Measurements from ENCODE around the gene NFIX. TPM values are rescaled to one million over a fixed set of nuclear protein-coding genes. Genes with fewer than 3 reads are reported as not detected.
A peak's percentile ranks its signal among the peaks of the same experiment; 100 is the strongest.

Gene NFIX
- total RNA-seq, 4 donors from 2014 or later = 25.4 to 53.1 (median 29.3) TPM

- intact Hi-C loops (cut with DNase I; ENCODE audit: low total_unique reads) = loop anchor here (5.0 kb wide), 1 partner anchor 36 kb away; the partner anchor contains the start of gene NFIX
Observed at GRCh38 chr19:13032837-13033236, 37.6 kb downstream of the NFIX start.

GRCh38 chr19:13033244-13033643 lies 38.0 kb downstream of the NFIX start:
- in situ Hi-C loops (cut with MboI; ENCODE audit: low pct_ligation_motif_present in 1 of 4, low pct_unique_long_range_greater_than_20kb in 1 of 4, low sequenced_read_pairs in 3 of 4) = loop anchor here in 2 of 4 donors (10.0 kb wide), 1 partner anchor 48 kb away; no protein-coding TSS in a partner anchor
- TF ChIP-seq EP300 (IDR thresholded peaks at IDR 0.05; ENCODE audit: low read depth) = no peak
- TF ChIP-seq POLR2A (IDR thresholded peaks at IDR 0.05) = no peak
- no peak for TF ChIP-seq CTCF (IDR thresholded peaks at IDR 0.05)
- TF ChIP-seq POLR2AphosphoS5 (IDR thresholded peaks at IDR 0.05) = no peak
- no peak for DNase-seq
- Histone ChIP-seq H3K4me1 (peaks cover 62 to 94% (median 77%) of the 10 kb centered on the region in 4 donors), H3K27me3 (no peaks in the 10 kb centered on the region), H3K27ac (peak overlapping the region; percentile 79 to 87 (median 80)), H3K4me3 (no peak overlapping the region), H3K9me3 (no peaks in the 10 kb centered on the region), H3K36me3 (no peaks in the 10 kb centered on the region)
- intact Hi-C loops (cut with DNase I; ENCODE audit: low total_unique reads) = loop anchor here (5.0 kb wide), 1 partner anchor 36 kb away; the partner anchor contains the start of gene NFIX
- WGBS, 2 donors (ENCODE audit: low coverage in 1 of 2) = 63% methylated on average over 1 of the region's 1 CpG; no CpG with 5 or more reads in 1 of the 2 donors

More at GRCh38 chr19:13032837-13033236, 37.6 kb downstream of the NFIX start:
- no peak for DNase-seq
- in situ Hi-C loops (cut with MboI; ENCODE audit: low pct_ligation_motif_present in 1 of 4, low pct_unique_long_range_greater_than_20kb in 1 of 4, low sequenced_read_pairs in 3 of 4) = loop anchor here in 2 of 4 donors (10.0 kb wide), 1 partner anchor 48 kb away; no protein-coding TSS in a partner anchor
- WGBS, 2 donors (ENCODE audit: low coverage in 1 of 2) = 77 to 79% methylated on average over 4 to 13 of the region's 13 CpGs
- Histone ChIP-seq H3K27ac (peak overlapping the region; percentile 79 to 87 (median 80)), H3K4me1 (peaks cover 60 to 93% (median 77%) of the 10 kb centered on the region in 4 donors), H3K27me3 (no peaks in the 10 kb centered on the region), H3K9me3 (no peaks in the 10 kb centered on the region), H3K4me3 (no peak overlapping the region), H3K36me3 (no peaks in the 10 kb centered on the region)
- no peak for TF ChIP-seq POLR2A (IDR thresholded peaks at IDR 0.05)
- no peak for TF ChIP-seq POLR2AphosphoS5 (IDR thresholded peaks at IDR 0.05)
- TF ChIP-seq CTCF (IDR thresholded peaks at IDR 0.05) = no peak
- no peak for TF ChIP-seq EP300 (IDR thresholded peaks at IDR 0.05; ENCODE audit: low read depth)

GRCh38 chr19:13033819-13034611 lies 38.7 kb downstream of the NFIX start:
- peak; percentile 52 for TF ChIP-seq POLR2A (IDR thresholded peaks at IDR 0.05)
- peak; percentile 76 to 95 (median 84) for TF ChIP-seq CTCF (IDR thresholded peaks at IDR 0.05)
- peak; percentile 22 to 74 (median 44) for TF ChIP-seq POLR2AphosphoS5 (IDR thresholded peaks at IDR 0.05)
- peak; percentile 29 for TF ChIP-seq EP300 (IDR thresholded peaks at IDR 0.05; ENCODE audit: low read depth)
- no peak overlapping the region for H3K4me3 ChIP-seq
- intact Hi-C loops (cut with DNase I; ENCODE audit: low total_unique reads) = loop anchor here (5.0 kb wide), 1 partner anchor 37 kb away; the partner anchor contains the start of gene NFIX
- H3K27ac ChIP-seq = peak overlapping the region; percentile 79 to 87 (median 80)
- WGBS, 2 donors (ENCODE audit: low coverage in 1 of 2) = 36% methylated on average over 8 of the region's 8 CpGs; no CpG with 5 or more reads in 1 of the 2 donors
- in situ Hi-C loops (cut with MboI; ENCODE audit: low pct_ligation_motif_present in 1 of 4, low pct_unique_long_range_greater_than_20kb in 1 of 4, low sequenced_read_pairs in 3 of 4) = loop anchor here in 2 of 4 donors (10.0 kb wide), 1 partner anchor 49 kb away; no protein-coding TSS in a partner anchor
- H3K4me1 ChIP-seq = peaks cover 68 to 99% (median 79%) of the 10 kb centered on the region in 4 donors
- H3K9me3 ChIP-seq = no peaks in the 10 kb centered on the region
- H3K27me3 ChIP-seq = no peaks in the 10 kb centered on the region
- DNase-seq = peak; percentile 88
- H3K36me3 ChIP-seq = no peaks in the 10 kb centered on the region

DNA sequence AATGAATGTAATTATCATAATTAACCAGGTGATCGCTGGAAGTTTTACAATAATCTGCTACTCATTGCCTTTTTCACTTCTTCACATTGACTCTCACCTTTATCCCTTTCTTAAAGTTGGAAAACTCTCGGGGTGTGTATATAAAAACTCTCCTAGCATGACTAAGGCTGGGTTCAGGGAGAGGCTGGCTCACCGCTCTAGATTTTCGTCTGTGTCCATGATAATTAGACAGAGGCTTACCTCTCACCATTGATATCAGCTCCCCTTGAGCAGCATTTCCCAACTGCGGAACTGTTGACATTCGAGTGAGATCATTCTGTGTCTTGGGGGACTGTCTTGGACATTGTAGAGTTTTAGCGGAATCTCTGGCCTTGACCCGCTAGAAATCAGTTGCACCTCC lies 39.4 kb downstream of the NFIX start:
- no peaks in the 10 kb centered on the region for H3K27me3 ChIP-seq
- peak overlapping the region; percentile 79 to 87 (median 80) for H3K27ac ChIP-seq
- DNase-seq = no peak
- WGBS, 2 donors (ENCODE audit: low coverage in 1 of 2) = 34 to 71% methylated on average over 2 to 8 of the region's 8 CpGs
- no peak for TF ChIP-seq POLR2AphosphoS5 (IDR thresholded peaks at IDR 0.05)
- no peak for TF ChIP-seq POLR2A (IDR thresholded peaks at IDR 0.05)
- no peak for TF ChIP-seq EP300 (IDR thresholded peaks at IDR 0.05; ENCODE audit: low read depth)
- TF ChIP-seq CTCF (IDR thresholded peaks at IDR 0.05) = no peak
- in situ Hi-C loops (cut with MboI; ENCODE audit: low pct_ligation_motif_present in 1 of 4, low pct_unique_long_range_greater_than_20kb in 1 of 4, low sequenced_read_pairs in 3 of 4) (loop anchor here in 2 of 4 donors (10.0 kb wide), 1 partner anchor 50 kb away; no protein-coding TSS in a partner anchor), intact Hi-C loops (cut with DNase I; ENCODE audit: low total_unique reads) (loop anchor here (5.0 kb wide), 1 partner anchor 37 kb away; the partner anchor contains the start of gene NFIX)
- H3K9me3 ChIP-seq = no peaks in the 10 kb centered on the region
- peaks cover 68 to 99% (median 84%) of the 10 kb centered on the region in 4 donors for H3K4me1 ChIP-seq
- H3K36me3 ChIP-seq = no peaks in the 10 kb centered on the region
- no peak overlapping the region for H3K4me3 ChIP-seq
